HEK293 (cell line): ENCODE results near the gene NDUFV1.

ENCODE experiments used
- CTCF ChIA-PET: fragments of 350-600 bp; formaldehyde crosslinking; extraction: SDS; loops from one replicate; lab custom pipeline; 2021; ENCODE audit warnings: antibody characterized with exemption; lab: Yijun Ruan, JAX
- POLR2A ChIA-PET: fragments of 300-600 bp; formaldehyde crosslinking; extraction: SDS; loops from one replicate; lab custom pipeline; 2020; ENCODE audit warnings: antibody characterized with exemption, inconsistent platforms; lab: Yijun Ruan, JAX
- H3K27ac ChIP-seq: fragments of 200-500 bp; sonication (Bioruptor generic); 2 replicates; pipeline ENCODE4 v1.5.1; 2014; ENCODE audit warnings: low read depth, low read length, control low read depth, inconsistent platforms; ENCODE audit errors: extremely low read depth
- H3K36me3 ChIP-seq, 2 experiments: fragments of 200-500 bp in 1 of 2; sonication (Bioruptor generic) in 1 of 2; 1 replicate in 1 of 2; 2 replicates in 1 of 2; pipeline ENCODE4 v1.5.1; 2014 to 2017; ENCODE audit warnings: inconsistent platforms in 2 of 2, low read length in 2 of 2; ENCODE audit not compliant: control insufficient read depth in 2 of 2, insufficient read depth in 1 of 2
- H3K4me1 ChIP-seq: fragments of 200-500 bp; sonication (Bioruptor generic); 2 replicates; pipeline ENCODE4 v1.5.1; 2014; ENCODE audit warnings: mild to moderate bottlenecking, low read length, inconsistent platforms; ENCODE audit not compliant: control insufficient read depth, insufficient read depth
- H3K4me3 ChIP-seq: 2 replicates; pipeline ENCODE4 v1.5.1; 2011; ENCODE audit warnings: low read depth, mild to moderate bottlenecking, control low read depth, low read length, moderate library complexity
- H3K9me3 ChIP-seq: fragments of 200-500 bp; sonication (Bioruptor generic); 2 replicates; pipeline ENCODE4 v1.5.1; 2014; ENCODE audit warnings: low read depth, low read length, inconsistent platforms; ENCODE audit not compliant: control insufficient read depth, insufficient read depth
- INSM2 ChIP-seq: fragments of 450-650 bp; formaldehyde crosslinking; IDR thresholded peaks from 2 replicates; pipeline ENCODE4 v1.5.1; 2016; ENCODE audit warnings: missing biosample characterization, missing genetic modification characterization
- KLF7 ChIP-seq: fragments of 450-650 bp; formaldehyde crosslinking; IDR thresholded peaks from 2 replicates; pipeline ENCODE4 v1.5.1; 2016; ENCODE audit warnings: missing biosample characterization, missing genetic modification characterization, borderline replicate concordance
- MYNN ChIP-seq: fragments of 450-650 bp; formaldehyde crosslinking; IDR thresholded peaks from 2 replicates; pipeline ENCODE4 v1.5.1; 2016; ENCODE audit warnings: missing biosample characterization, missing genetic modification characterization, borderline replicate concordance
- PRDM1 ChIP-seq: fragments of 450-650 bp; formaldehyde crosslinking; IDR thresholded peaks from 2 replicates; pipeline ENCODE4; 2016; ENCODE audit warnings: missing biosample characterization, missing genetic modification characterization
- RBAK ChIP-seq: fragments of 450-650 bp; formaldehyde crosslinking; IDR thresholded peaks from 2 replicates; pipeline ENCODE4 v1.5.1; 2016; ENCODE audit warnings: missing biosample characterization, missing genetic modification characterization
- SCRT2 ChIP-seq: fragments of 450-650 bp; formaldehyde crosslinking; IDR thresholded peaks from 2 replicates; pipeline ENCODE4 v1.5.1; 2016; ENCODE audit warnings: missing biosample characterization, missing genetic modification characterization
- WT1 ChIP-seq: fragments of 450-650 bp; formaldehyde crosslinking; IDR thresholded peaks from 2 replicates; pipeline ENCODE4 v1.5.1; 2016; ENCODE audit warnings: missing biosample characterization, missing genetic modification characterization
- ZNF121 ChIP-seq: fragments of 450-650 bp; formaldehyde crosslinking; IDR thresholded peaks from 2 replicates; pipeline ENCODE4 v1.5.1; 2016; ENCODE audit warnings: missing biosample characterization, missing genetic modification characterization
- ZNF132 ChIP-seq: fragments of 450-650 bp; formaldehyde crosslinking; IDR thresholded peaks from 2 replicates; pipeline ENCODE4 v1.5.1; 2017; ENCODE audit warnings: missing biosample characterization, missing genetic modification characterization, borderline replicate concordance
- ZNF140 ChIP-seq: fragments of 450-650 bp; formaldehyde crosslinking; IDR thresholded peaks from 2 replicates; pipeline ENCODE4 v1.5.1; 2016; ENCODE audit warnings: missing biosample characterization, missing genetic modification characterization
- ZNF174 ChIP-seq: fragments of 450-650 bp; formaldehyde crosslinking; IDR thresholded peaks from 2 replicates; pipeline ENCODE4 v1.5.0; 2017; ENCODE audit warnings: missing biosample characterization, mild to moderate bottlenecking, missing genetic modification characterization
- ZNF18 ChIP-seq: fragments of 450-650 bp; formaldehyde crosslinking; IDR thresholded peaks from 2 replicates; pipeline ENCODE4 v1.5.1; 2016; ENCODE audit warnings: missing biosample characterization, missing genetic modification characterization
- ZNF211 ChIP-seq: fragments of 450-650 bp; formaldehyde crosslinking; IDR thresholded peaks from 2 replicates; pipeline ENCODE4 v1.5.1; 2016; ENCODE audit warnings: low read depth, missing biosample characterization, missing genetic modification characterization
- ZNF248 ChIP-seq: fragments of 450-650 bp; formaldehyde crosslinking; IDR thresholded peaks from 2 replicates; pipeline ENCODE4 v1.5.1; 2017; ENCODE audit warnings: missing biosample characterization, missing genetic modification characterization
- ZNF274 ChIP-seq, 2 experiments: fragments of 200-500 bp in 1 of 2; fragments of 450-650 bp in 1 of 2; sonication (Bioruptor generic) in 1 of 2; formaldehyde crosslinking in 1 of 2; IDR thresholded peaks; 2 replicates each; pipeline versions ENCODE4 v1.5.1 to v1.6.1; 2014 to 2016; ENCODE audit warnings: borderline replicate concordance in 1 of 2, inconsistent platforms in 1 of 2, low read length in 1 of 2, missing biosample characterization in 1 of 2, missing genetic modification characterization in 1 of 2
- ZNF292 ChIP-seq: fragments of 450-650 bp; formaldehyde crosslinking; IDR thresholded peaks from 2 replicates; pipeline ENCODE4 v1.5.1; 2016; ENCODE audit warnings: low read depth, missing biosample characterization, missing genetic modification characterization, borderline replicate concordance
- ZNF324 ChIP-seq: fragments of 450-650 bp; formaldehyde crosslinking; IDR thresholded peaks from 2 replicates; pipeline ENCODE4 v1.5.1; 2016; ENCODE audit warnings: missing biosample characterization, missing genetic modification characterization
- ZNF37A ChIP-seq: fragments of 450-650 bp; IDR thresholded peaks from 2 replicates; pipeline ENCODE4 v1.5.1; 2018; ENCODE audit warnings: missing biosample characterization, missing genetic modification characterization
- ZNF416 ChIP-seq: fragments of 450-650 bp; formaldehyde crosslinking; IDR thresholded peaks from 2 replicates; pipeline ENCODE4 v1.5.1; 2016; ENCODE audit warnings: missing biosample characterization, missing genetic modification characterization
- ZNF521 ChIP-seq: fragments of 450-650 bp; formaldehyde crosslinking; IDR thresholded peaks from 2 replicates; pipeline ENCODE4 v1.5.1; 2017; ENCODE audit warnings: missing biosample characterization, mild to moderate bottlenecking, missing genetic modification characterization
- ZNF580 ChIP-seq: fragments of 450-650 bp; formaldehyde crosslinking; IDR thresholded peaks from 2 replicates; pipeline ENCODE4 v1.5.1; 2016; ENCODE audit warnings: missing biosample characterization, missing genetic modification characterization
- ZNF629 ChIP-seq: fragments of 450-650 bp; formaldehyde crosslinking; IDR thresholded peaks from 2 replicates; pipeline ENCODE4 v1.5.1; 2017; ENCODE audit warnings: missing biosample characterization, missing genetic modification characterization
- ZNF707 ChIP-seq: fragments of 450-650 bp; formaldehyde crosslinking; IDR thresholded peaks from 2 replicates; pipeline ENCODE4 v1.5.1; 2016; ENCODE audit warnings: missing biosample characterization, missing genetic modification characterization
- ZSCAN23 ChIP-seq: fragments of 450-650 bp; formaldehyde crosslinking; IDR thresholded peaks from 2 replicates; pipeline ENCODE4 v1.5.1; 2016; ENCODE audit warnings: missing biosample characterization, missing genetic modification characterization

Gene NDUFV1

GRCh38 chr11:67652965-67653845 is 46.5 kb downstream of the NDUFV1 start:
- CTCF ChIA-PET: interaction anchor here (1.2 to 1.6 kb wide), 2 partner anchors 10 to 23 kb away, joined by 4 to 6 read pairs; partner anchors contain the start of gene NUDT8
- no peaks in the 10 kb centered on the region for H3K9me3 ChIP-seq
- POLR2A ChIA-PET: no interaction called here
- H3K27ac ChIP-seq: no peak overlapping the region
- no peaks in the 10 kb centered on the region for H3K36me3 ChIP-seq
- H3K4me1 ChIP-seq: no peaks in the 10 kb centered on the region
- no peak for TF ChIP-seq ZNF580
- TF ChIP-seq ZNF121: peak; percentile 73; the same call in 1 of the 2 replicates
- TF ChIP-seq ZNF248: no peak
- TF ChIP-seq INSM2 (tag by site-specific recombination): no peak
- no peak for TF ChIP-seq KLF7 (tag by site-specific recombination)
- TF ChIP-seq, all 188 proteins: peak for 1
- no peak overlapping the region for H3K4me3 ChIP-seq

GRCh38 chr11:67654225-67654624 is 47.5 kb downstream of the NDUFV1 start:
- H3K36me3 ChIP-seq: no peaks in the 10 kb centered on the region
- no peak overlapping the region for H3K27ac ChIP-seq
- POLR2A ChIA-PET: no interaction called here
- H3K4me3 ChIP-seq: no peak overlapping the region
- TF ChIP-seq ZNF580 (no peak), PRDM1 (tag by site-specific recombination) (no peak), ZNF292 (tag by site-specific recombination) (no peak), ZNF140 (tag by site-specific recombination) (no peak), ZNF18 (tag by site-specific recombination) (no peak), ZNF416 (tag by site-specific recombination) (no peak), MYNN (tag by site-specific recombination) (no peak), ZNF629 (tag by site-specific recombination) (no peak), RBAK (tag by site-specific recombination) (no peak), ZNF211 (tag by site-specific recombination) (no peak), ZNF132 (tag by site-specific recombination) (no peak), ZNF324 (tag by site-specific recombination) (no peak), ZNF37A (no peak), ZSCAN23 (tag by site-specific recombination) (no peak), WT1 (tag by site-specific recombination) (no peak), ZNF707 (tag by site-specific recombination) (no peak), ZNF274 (IDR thresholded peaks at IDR 0.05; ENCODE audit: low read length) (no peak), ZNF274 (tag by site-specific recombination; IDR thresholded peaks at IDR 0.05; ENCODE audit: borderline replicate concordance) (no peak), SCRT2 (tag by site-specific recombination) (no peak), ZNF521 (tag by site-specific recombination) (no peak), ZNF174 (no peak)
- CTCF ChIA-PET: no interaction called here
- H3K9me3 ChIP-seq: no peaks in the 10 kb centered on the region
- no peaks in the 10 kb centered on the region for H3K4me1 ChIP-seq
